ENCODE data around the gene ATL3. TPM values are rescaled to one million over a fixed set of nuclear protein-coding genes. Genes with fewer than 3 reads are reported as not detected.
A peak's percentile ranks its signal among the peaks of the same experiment; 100 is the strongest.
"Not testable (repeated sequence)": the region's sequence is repeated elsewhere in the genome, so short reads cannot be mapped to it uniquely, and the experiment has no call there.

ATL3 gene
- total RNA-seq, 1 donor: 152 TPM

DNA sequence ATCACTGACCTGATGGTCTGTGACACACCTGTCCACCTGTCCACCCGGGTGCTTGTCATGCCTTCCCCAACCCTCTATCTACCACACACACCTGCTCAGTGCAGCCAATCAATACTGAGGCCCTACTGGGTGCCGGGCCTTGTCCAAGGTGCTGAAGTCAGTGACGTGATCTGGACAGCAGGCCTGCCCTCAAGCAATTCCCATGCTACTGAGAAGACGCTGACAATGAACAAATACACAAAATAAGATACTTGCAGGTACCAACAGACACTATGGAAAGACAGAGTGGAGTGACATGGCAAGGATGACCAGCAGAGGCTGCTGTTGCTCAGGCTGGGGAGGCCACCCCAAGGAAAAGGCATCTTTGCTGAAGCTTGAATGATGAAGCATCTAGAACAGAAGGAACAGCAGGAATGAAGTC is 78.2 kb downstream of the ATL3 start:
- DNase-seq (ENCODE audit: low read depth): peak; percentile 25
- TF ChIP-seq, protein P1, sequence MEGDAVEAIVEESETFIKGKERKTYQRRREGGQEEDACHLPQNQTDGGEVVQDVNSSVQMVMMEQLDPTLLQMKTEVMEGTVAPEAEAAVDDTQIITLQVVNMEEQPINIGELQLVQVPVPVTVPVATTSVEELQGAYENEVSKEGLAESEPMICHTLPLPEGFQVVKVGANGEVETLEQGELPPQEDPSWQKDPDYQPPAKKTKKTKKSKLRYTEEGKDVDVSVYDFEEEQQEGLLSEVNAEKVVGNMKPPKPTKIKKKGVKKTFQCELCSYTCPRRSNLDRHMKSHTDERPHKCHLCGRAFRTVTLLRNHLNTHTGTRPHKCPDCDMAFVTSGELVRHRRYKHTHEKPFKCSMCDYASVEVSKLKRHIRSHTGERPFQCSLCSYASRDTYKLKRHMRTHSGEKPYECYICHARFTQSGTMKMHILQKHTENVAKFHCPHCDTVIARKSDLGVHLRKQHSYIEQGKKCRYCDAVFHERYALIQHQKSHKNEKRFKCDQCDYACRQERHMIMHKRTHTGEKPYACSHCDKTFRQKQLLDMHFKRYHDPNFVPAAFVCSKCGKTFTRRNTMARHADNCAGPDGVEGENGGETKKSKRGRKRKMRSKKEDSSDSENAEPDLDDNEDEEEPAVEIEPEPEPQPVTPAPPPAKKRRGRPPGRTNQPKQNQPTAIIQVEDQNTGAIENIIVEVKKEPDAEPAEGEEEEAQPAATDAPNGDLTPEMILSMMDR (IDR thresholded peaks at IDR 0.05; ENCODE audit: insufficient read depth, low read depth, low read length): peak; percentile 66

DNA sequence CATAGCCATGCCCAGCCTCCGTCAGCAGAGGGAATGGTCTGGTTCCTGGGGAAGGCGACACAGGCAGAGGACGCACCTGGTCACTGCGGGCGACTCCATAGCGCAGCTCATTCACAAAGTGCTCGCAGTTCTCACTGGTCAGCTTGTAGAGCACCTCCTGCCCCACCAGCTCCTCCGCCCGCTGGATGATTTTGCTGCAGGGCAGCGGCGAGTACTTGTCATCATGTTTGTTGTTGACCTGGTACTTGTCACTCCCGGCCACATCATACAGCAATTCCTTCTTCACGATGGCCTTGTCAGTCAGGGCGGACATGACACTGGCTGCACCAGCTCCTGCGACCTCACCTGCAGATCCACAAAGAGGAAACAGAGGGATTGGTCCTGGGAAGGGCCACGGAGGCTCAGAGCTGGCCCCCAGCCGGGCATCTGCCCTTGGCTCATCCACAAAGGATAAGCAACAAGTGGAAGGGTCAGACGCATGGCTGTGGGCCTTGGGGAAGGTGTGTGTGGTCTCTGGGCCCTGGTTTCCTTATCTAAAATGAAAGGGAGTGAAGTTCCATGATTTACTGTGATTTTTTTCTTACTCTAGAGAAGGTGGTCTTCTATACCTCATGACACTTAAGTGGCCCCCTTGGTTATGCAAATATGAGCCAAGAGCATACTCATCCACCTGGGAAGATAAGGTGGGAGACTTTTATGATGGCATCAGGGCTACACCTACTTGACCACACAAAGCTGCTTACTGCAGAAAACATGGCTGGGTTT is 81.0 kb downstream of the ATL3 start:
- TF ChIP-seq, protein P1 (IDR thresholded peaks at IDR 0.05; ENCODE audit: insufficient read depth, low read depth, low read length): no peak
- H3K4me3 ChIP-seq (ENCODE audit: low read depth, low read length): no peak overlapping the region
- DNase-seq (ENCODE audit: low read depth): no peak

More for the DNA sequence above, 78.2 kb downstream of the ATL3 start:
- H3K4me3 ChIP-seq (ENCODE audit: low read depth, low read length): no peak overlapping the region

DNA sequence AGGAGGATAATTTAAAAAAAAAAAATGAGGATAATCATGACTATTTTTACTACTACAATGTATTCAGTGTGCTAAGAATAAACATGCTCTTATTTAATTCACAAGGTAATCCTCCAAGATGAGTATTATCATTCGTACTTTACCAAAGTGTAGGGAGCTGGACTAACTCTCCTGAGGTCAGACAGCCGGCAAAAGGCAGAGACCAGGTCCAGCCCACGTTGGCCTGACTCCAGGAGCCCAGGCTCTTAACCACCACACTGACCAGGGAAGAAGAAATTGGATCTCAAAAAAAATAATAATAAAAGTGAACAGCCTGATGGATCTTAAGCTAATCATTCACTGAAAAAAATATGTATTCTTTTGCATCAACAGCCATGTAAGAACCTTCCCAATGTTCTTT is 82.2 kb downstream of the ATL3 start:
- no peak overlapping the region for H3K4me3 ChIP-seq (ENCODE audit: low read depth, low read length)
- no peak for DNase-seq (ENCODE audit: low read depth)
- TF ChIP-seq, protein P1 (IDR thresholded peaks at IDR 0.05; ENCODE audit: insufficient read depth, low read depth, low read length): no peak

DNA sequence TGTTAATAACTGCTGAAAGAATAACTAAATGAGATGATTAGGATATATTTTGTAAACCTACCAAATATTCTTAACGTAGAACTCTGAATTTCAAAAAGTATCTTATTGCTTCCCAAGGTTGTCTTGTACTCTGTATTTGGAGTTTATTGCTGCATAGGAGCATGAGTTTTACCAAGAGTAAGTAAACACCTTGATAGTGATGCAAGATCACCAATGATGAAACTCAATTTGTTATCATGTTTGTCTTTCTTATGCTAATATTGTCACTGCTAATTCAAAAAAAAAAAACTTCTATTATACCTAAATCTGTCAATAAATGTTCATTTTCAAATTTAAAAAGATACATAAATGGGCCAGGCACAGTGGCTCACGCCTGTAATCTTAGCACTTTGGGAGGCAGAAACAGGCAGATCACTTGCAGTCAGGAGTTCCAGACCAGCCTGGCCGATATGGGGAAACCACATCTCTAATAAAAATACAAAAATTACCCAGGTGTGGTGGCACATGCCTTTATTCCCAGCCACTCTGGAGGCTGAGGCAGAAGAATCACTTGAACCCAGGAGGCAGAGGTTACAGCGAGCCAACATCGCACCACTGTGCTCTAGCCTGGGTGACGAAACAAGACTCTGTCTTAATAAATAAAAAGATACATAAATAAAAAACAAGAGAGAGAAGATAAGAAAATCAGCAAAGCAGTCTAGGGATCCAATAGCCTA is 84.6 kb downstream of the ATL3 start:
- no peak overlapping the region for H3K4me3 ChIP-seq (ENCODE audit: low read depth, low read length)
- no peak for DNase-seq (ENCODE audit: low read depth)
- TF ChIP-seq, protein P1 (IDR thresholded peaks at IDR 0.05; ENCODE audit: insufficient read depth, low read depth, low read length): no peak

GRCh38 chr11:63583357-63583677 is 87.9 kb downstream of the ATL3 start:
- TF ChIP-seq, protein P1 (IDR thresholded peaks at IDR 0.05; ENCODE audit: insufficient read depth, low read depth, low read length): no peak
- H3K4me3 ChIP-seq (ENCODE audit: low read depth, low read length): no peak overlapping the region
- no peak for DNase-seq (ENCODE audit: low read depth)

GRCh38 chr11:63581224-63581623 is 90.0 kb downstream of the ATL3 start:
- not testable (repeated sequence) for DNase-seq (ENCODE audit: low read depth); H3K4me3 ChIP-seq (ENCODE audit: low read depth, low read length)

GRCh38 chr11:63578882-63579281 is 92.3 kb downstream of the ATL3 start:
- not testable (repeated sequence) for H3K4me3 ChIP-seq (ENCODE audit: low read depth, low read length); DNase-seq (ENCODE audit: low read depth)
